GM10847 (cell line): Measurements from ENCODE around the gene DCST1.

Source experiments
- POLR2A ChIP-seq: IDR thresholded peaks from 2 replicates; pipeline ENCODE4 v1.6.1; 2011; ENCODE audit not compliant: insufficient read length; ENCODE audit errors: extremely low read depth

The DCST1 gene

DNA sequence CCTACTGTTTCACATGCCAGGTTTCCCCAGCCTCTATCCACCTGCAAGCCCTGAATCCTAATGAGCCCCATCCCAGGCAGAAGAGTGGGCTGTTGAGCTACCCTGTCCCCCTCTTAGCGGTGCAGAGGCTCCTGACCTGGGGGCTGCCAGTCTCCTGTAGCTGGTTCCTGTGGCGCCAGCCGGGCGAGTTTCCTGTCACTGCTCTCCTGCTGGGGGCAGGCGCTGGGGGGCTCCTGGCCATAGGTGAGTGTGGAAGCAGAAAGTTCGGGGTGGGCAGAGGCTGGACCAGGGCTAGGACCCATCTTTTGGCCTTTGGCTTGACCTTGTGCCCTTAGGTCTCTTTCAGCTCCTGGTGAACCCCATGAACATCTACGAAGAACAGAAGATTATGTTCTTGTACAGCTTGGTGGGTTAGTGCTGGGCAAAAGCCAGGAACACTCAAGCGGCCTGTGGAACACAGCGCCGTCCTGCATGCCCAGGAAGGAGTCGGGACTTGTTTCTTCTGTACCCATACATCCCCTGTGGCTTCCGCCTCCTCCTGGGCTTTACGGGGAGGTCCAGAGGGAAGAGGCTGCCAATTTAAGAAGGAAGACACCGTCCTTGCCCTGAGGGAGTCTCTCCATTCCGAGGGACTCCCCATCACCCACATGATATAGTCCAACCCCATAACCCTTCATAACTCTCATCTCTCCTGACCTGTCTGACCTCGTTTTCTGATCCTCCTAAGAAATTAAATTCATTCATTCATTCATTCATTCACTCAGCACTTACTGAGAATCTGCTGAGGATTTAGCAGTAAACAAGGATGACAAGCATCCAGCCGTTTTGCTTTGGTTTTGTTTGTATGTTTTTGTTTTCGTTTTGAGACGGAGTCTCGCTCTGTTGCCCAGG lies 939 bp downstream of the DCST1 start:
- TF ChIP-seq POLR2A = no peak

- TF ChIP-seq POLR2A = no peak
Observed at GRCh38 chr1:155035936-155036335, 2.3 kb downstream of the DCST1 start.

DNA sequence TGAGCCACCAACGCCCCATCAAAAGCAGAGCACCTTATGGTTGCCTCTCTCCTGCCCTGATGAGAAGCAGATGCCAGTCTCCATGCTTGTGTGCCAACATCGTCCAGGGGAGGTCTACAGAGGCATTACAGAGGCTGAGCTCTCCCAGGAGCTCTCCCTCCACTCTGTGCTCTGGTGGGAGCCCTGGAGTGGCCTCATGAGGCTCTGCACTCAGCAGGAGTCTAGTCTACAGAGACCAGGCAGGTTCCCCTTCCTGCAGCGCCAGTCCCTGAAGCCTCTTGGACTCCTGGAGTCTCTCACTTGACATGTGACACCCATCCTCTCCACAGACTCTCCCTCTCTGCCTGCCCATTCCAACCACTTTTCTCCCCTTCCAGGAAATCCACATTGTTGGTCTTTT lies 3.4 kb downstream of the DCST1 start:
- no peak for TF ChIP-seq POLR2A

GRCh38 chr1:155037851-155038441 lies 4.3 kb downstream of the DCST1 start:
- TF ChIP-seq POLR2A = no peak

- TF ChIP-seq POLR2A = no peak
Observed at GRCh38 chr1:155038602-155039307, 5.1 kb downstream of the DCST1 start.

DNA sequence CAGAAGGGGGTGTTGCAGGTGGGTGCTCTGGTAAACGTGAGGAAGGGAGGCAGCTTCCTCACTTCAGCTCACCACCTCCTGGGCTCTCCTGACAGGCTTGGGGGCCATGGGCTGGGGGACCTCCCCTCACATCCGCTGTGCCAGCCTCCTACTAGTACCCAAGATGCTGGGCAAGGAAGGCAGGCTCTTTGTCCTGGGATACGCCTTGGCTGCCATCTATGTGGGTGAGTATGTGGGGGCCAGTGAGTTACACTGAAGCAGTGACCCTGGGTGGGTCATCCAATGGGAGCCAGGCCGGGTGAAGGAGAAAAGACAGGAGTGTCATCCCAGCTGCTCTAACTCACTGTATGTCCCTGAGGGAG lies 5.7 kb downstream of the DCST1 start:
- TF ChIP-seq POLR2A = no peak

DNA sequence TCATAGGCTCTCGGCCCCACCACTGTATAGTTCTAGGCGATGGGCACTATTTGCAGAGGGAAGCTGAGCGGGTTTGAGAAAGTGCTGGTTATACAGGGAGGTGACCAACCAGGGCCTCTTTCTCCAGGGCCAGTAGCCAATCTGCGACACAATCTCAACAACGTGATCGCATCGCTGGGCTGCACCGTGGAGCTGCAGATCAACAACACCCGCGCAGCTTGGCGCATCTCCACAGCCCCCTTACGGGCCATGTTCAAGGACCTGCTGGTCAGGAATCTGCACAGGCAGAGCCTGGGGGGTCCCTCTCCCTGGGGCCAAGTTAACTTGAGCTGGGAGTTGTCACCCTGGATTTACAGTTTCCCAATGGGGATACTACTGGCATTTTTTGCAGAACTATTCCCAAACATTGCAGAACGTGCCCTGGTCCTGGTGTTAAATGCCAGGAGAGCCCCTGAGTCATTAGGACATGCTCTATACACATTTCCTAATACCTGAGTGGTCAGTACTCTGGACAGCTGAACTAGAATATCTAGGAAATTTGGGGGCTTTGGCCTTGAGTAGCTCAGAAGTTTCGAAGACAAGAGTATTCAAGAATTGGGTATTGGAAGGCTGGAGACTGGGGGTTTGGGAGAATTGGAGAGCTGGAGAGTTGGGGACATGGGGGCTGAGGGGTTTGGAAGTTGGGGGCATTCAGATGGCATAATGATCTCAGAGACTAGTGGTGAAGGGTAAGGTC lies 6.9 kb downstream of the DCST1 start:
- no peak for TF ChIP-seq POLR2A

DNA sequence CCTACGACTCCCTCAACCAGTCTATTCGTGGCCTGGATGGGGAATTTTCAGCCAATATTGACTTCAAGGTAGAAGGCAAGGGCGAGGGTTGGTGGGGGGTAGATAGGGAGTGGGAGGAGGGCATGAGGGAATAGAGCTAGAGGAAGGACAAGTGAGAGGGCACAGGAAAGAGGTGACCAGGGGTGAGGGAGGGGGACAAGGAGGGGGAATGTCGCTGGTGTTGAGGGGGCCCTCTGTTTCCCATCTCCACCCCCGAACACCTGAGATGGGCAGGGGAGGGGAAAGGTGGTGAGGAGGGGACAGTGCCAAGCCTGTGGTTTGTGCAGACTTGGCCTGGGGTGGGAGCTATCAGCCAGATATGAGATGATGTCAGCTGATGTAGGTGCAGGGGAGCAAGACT lies 9.2 kb downstream of the DCST1 start:
- no peak for TF ChIP-seq POLR2A

GRCh38 chr1:155043301-155043702 lies 9.7 kb downstream of the DCST1 start:
- TF ChIP-seq POLR2A = no peak

DNA sequence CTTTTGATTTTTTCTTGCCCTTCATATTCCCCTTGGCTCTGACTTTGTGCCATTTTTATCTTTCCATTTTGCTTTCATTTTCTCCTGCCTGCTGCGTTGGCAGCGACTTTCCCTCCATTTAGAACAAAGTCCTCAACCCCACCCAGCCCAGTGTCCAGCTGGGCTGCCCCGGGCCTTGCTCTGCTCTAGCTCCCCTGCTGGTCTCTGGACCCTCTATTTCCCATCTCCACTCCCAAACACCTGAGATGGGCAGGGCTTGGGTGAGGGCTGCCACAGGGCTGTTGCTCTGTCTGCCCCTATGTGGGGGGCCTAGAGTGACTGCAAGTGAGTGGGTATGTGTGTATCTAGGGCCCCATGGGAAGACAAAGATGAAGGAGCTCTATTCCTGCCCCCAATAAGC lies 10.2 kb downstream of the DCST1 start:
- no peak for TF ChIP-seq POLR2A

GRCh38 chr1:155044365-155044764 lies 10.7 kb downstream of the DCST1 start:
- no peak for TF ChIP-seq POLR2A

DNA sequence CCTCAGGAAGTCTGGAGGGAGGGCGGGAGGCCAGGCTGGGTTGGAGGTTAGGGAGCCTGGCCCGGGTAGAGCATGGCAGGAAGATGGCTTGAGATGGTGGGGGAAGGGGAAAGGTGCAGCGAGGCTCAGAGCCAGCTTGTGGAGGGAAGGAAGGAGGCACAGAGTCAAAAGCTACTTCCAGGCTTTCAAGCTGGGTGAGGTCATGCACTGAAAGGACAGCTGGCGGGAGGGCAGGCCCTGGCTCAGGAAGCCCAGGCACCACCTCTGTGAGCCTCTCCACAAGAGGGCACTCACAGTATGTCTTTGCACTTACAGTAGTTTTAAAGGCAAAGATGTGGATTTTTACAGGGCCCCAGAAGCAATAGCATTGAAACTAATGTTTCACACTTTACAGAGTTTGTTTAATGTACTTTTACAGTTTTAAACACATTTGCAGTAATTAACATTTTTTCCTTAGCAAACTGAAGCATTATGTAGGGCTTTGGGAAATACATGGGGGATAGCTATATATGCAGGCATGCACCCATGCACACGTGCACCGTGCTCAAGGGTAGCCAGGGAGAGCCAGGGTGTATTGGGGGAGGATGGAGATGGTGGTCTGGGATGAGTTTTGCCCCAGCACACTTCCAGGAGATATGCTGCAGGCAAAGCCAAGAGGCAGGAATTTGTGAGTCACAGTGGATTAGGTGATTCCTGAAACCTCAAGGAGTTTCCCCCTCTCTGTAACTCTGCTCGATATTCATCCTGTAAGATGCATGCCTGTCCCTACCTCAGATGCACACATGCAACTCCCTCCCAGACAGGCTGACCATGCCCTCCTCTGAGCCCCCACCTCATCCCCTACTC lies 11.4 kb downstream of the DCST1 start:
- no peak for TF ChIP-seq POLR2A

DNA sequence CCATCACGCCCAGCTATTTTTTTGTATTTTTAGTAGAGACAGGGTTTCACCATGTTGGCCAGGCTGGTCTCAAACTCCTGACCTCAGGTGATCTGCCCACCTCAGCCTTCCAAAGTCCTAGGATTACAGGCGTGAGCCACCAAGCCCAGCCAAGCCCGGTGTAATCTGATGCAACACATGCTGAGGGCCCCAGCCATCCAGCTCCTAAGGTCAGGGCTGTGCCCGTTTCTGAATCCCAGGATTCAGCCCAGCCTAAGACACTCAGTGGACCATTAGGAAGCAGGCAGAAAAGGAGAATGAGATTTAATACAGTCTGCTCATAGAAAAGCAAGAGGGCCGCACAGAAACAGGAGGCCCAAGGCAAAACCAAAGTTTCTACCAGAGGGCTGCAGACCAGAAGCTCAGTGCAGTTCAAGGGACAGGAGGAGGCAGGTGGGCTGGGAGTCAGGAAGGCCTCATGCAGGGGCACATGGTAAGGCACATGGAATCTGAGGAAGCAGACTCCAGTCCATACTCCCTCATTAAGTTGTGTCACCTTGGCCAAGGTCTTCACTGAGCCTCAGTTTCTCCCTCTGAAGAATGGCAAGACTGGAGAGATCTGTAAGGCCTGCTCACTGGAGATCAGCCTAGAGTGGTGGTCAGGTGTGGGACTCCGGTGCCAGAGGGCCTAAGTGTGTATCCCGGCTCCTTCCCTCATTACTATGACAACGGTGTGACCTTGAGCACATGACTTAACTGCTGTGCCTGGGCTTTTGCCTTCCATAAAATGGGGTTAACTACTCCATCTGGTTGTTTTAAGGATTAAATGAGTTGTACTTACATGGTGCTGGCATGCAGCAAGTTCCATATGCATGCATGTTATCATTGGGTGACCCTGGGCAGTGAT lies 15.1 kb downstream of the DCST1 start:
- TF ChIP-seq POLR2A = no peak
